GM12878 (cell line): ENCODE measurements around the gene ZNF444.

Experiments used
- CBFB ChIP-seq: IDR thresholded peaks from 2 replicates; pipeline ENCODE4 v1.6.1; 2016; ENCODE audit warnings: antibody characterized with exemption, low read depth
- CHD2 ChIP-seq: IDR thresholded peaks from 2 replicates; pipeline ENCODE4 v1.6.1; 2011; ENCODE audit warnings: low read depth, low read length, improper control_type of control experiment, borderline replicate concordance
- EGR1 ChIP-seq, 2 experiments: IDR thresholded peaks; 1 replicate in 1 of 2; 2 replicates in 1 of 2; pipeline ENCODE4 v1.6.1; 2011 to 2012; ENCODE audit warnings: low read depth in 2 of 2, low read length in 2 of 2, borderline replicate concordance in 1 of 2, mild to moderate bottlenecking in 1 of 2, moderate library complexity in 1 of 2
- HCFC1 ChIP-seq: fragments of 150-350 bp; IDR thresholded peaks from 2 replicates; pipeline ENCODE4 v1.6.1; 2014; ENCODE audit warnings: low read length
- HDGF ChIP-seq: fragments of 450-650 bp; IDR thresholded peaks from 2 replicates; pipeline ENCODE4 v1.6.1; 2016; ENCODE audit warnings: antibody characterized with exemption
- MTA3 ChIP-seq: IDR thresholded peaks from 2 replicates; pipeline ENCODE4 v1.6.1; 2012; ENCODE audit warnings: low read length, inconsistent platforms, borderline replicate concordance
- TF ChIP-seq, protein P1 (sequence below), 3 experiments: IDR thresholded peaks in 2 of 3; conservative IDR thresholded peaks in 1 of 3; 2 replicates each; pipeline ENCODE4 v1.5.1; 2011; ENCODE audit warnings: low read depth in 3 of 3, low read length in 3 of 3, mild to moderate bottlenecking in 3 of 3, control low read depth in 2 of 3, moderate library complexity in 2 of 3, inconsistent platforms in 1 of 3, mixed read lengths in 1 of 3; ENCODE audit not compliant: control insufficient read depth in 2 of 3, insufficient read depth in 1 of 3; ENCODE audit errors: extremely low read depth in 1 of 3

DNA sequence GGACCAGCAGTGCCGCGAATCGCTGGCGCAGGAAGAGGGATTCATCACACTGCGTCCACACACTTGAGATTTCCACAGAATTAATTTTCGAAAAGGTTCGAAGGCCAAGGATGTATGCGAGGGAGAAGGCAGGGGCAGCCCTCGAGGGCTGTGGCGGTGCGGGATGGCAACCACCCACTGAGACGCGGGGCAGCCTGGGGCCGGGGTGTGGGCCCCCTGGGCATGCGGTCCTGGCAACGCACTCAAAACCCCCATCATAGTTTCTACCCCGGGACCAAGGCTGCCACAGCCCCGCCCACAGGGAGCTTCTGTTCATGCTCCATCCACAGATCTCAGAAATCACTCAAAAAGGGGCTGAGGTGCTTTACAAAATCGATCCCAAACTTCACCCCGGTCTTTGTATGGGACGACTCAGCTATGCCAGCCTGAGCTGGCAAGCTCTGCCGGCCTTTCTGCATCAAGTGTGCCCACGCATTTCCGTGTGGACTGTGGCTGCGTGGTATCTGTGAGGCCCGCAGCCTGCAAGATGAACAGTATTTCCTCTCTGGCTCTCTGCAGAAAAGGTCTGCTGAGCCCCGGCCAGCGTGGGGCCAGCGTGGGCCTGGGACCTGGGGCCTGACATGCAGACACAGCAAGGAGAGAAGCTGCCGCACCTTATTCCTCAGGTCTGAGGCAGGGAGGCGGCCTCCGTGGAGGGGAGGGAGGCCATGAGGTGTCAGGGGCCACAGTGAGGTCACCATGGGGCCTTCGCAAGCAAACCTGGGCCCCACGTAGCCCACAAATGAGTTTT, 39.1 kb upstream of the ZNF444 start:
- TF ChIP-seq EGR1 (IDR thresholded peaks at IDR 0.05; ENCODE audit: borderline replicate concordance in 1 of 2, low read depth in 2 of 2, low read length in 2 of 2): no peak
- TF ChIP-seq, protein P1, sequence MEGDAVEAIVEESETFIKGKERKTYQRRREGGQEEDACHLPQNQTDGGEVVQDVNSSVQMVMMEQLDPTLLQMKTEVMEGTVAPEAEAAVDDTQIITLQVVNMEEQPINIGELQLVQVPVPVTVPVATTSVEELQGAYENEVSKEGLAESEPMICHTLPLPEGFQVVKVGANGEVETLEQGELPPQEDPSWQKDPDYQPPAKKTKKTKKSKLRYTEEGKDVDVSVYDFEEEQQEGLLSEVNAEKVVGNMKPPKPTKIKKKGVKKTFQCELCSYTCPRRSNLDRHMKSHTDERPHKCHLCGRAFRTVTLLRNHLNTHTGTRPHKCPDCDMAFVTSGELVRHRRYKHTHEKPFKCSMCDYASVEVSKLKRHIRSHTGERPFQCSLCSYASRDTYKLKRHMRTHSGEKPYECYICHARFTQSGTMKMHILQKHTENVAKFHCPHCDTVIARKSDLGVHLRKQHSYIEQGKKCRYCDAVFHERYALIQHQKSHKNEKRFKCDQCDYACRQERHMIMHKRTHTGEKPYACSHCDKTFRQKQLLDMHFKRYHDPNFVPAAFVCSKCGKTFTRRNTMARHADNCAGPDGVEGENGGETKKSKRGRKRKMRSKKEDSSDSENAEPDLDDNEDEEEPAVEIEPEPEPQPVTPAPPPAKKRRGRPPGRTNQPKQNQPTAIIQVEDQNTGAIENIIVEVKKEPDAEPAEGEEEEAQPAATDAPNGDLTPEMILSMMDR (IDR thresholded peaks at IDR 0.05 in 2 of 3, conservative IDR thresholded peaks at IDR 0.05 in 1 of 3; ENCODE audit: control insufficient read depth in 2 of 3, extremely low read depth in 1 of 3, insufficient read depth in 1 of 3, low read depth in 3 of 3, low read length in 3 of 3): no peak
- no peak for TF ChIP-seq CHD2
- no peak for TF ChIP-seq CBFB
- TF ChIP-seq HDGF: no peak
- TF ChIP-seq HCFC1: no peak
- no peak for TF ChIP-seq MTA3
